ENCODE data around the gene KLHL6.

DNA sequence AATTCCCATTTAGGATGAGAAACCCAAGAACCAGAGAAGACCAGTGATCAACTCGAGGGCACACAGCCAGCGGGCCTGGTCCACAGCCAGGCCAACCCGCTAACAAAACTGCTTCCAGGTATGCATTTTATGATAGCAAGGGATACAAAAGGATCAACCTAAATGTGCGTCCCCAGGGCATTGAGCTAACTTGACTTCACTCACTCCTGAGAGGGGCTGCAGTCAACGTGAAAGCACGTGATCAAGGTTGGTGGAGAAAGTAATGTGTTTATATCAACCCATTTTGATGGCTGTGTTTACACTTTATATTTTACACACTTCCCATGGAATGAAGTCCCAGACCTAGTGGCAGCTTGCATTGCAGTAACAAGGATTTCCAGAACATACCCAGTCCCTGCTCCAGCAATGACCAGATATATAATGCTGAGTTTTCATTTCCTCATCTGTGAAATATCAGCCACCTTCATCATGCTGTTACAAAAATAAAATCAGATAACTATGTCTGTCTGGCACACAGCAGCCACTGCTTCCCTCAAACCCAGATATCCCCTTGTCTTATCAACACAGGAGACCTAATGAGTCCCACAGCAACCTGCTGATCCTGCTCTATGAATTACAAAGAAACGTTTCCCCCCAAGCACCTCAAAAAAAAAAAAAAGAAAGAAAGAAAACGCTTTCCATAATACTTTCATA lies 2.0 kb downstream of the KLHL6 start:
- TF ChIP-seq CTCF (conservative IDR thresholded peaks at IDR 0.05; ENCODE audit: low read depth, low read length), result no peak
- TF ChIP-seq EZH2 (IDR thresholded peaks at IDR 0.05; ENCODE audit: borderline replicate concordance, low read depth, low read length, poor library complexity, severe bottlenecking), result no peak

All from A673 (cell line).